ENCODE results near the gene ZFYVE28. TPM values are rescaled to one million over a fixed set of nuclear protein-coding genes. Genes with fewer than 3 reads are reported as not detected.
"Not testable (repeated sequence)": the region's sequence is repeated elsewhere in the genome, so short reads cannot be mapped to it uniquely, and the experiment has no call there.

The ZFYVE28 gene
- 1 to 10 TPM; 6.1 to 6.3 TPM for total RNA-seq

DNA sequence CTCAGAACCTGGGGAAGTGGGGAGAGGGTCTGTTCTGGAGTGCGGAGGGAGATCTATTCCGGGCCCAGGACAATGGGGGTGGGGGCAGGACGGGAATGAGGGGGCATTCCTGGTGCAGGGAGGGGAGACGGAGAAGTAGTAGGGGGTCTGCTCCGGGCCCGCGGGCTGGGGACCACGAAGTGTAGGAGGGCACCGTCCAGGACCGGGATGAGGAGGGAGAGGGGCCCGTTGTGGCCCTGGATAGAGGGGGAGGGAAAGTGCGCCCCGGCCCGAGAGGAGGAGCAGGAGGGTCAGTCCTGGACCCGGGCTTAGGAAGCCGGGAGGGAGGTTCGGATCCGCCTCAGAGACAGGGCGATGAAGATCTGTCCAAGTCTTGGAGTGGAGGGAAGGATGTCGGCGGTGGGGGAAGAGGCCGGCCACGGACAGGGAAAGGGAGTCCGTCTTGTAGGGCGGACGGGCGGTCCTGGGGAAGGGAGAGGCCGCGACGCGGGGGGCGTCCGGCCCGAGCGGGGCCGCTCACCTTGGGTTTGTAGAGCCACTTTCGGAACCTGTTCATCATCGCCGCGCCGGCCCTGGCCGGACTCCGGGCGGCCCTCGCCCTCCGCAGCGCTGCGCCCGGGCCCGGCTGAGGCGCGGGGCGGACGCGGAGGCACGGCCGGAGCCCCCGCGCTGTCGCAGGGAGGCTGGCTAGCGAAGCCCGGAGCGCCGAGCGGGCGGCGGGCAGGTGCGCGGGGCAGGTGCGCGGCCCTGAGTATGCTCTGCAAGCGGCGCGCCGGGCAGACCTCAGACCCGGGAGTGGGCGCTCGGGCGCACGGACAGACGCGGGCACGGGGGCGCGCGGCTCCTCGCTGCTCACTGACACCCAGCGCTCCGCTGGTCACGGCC lies at the start of gene ZFYVE28:
Gene ZFYVE28, minus strand, starts transcription at position 881 of the 885 bp plus-strand sequence. Its CDS starts 322 bp downstream, at position 559.
- ChIA-PET POLR2A (interaction anchor here (0.9 to 1.4 kb wide), 3 partner anchors 15 to 127 kb away, joined by 3 to 6 read pairs (median 3); partner anchors contain the start of gene RNF4), CTCF (interaction anchor here (1.3 to 1.5 kb wide), 2 partner anchors 197 to 198 kb away, joined by 4 to 6 read pairs; no protein-coding TSS in a partner anchor)
- H3K4me3 Mint-ChIP-seq: peak within 1 kb of the TSS; percentile 76
- H3K27me3 Mint-ChIP-seq (ENCODE audit: low read depth): peaks cover 58% of the 10 kb centered on the region
- DNase-seq: no peak
- peak within 1 kb of the TSS; percentile 13 for H3K27ac Mint-ChIP-seq
- no peak for ATAC-seq
- no peaks in the 10 kb centered on the region for H3K9me3 Mint-ChIP-seq (ENCODE audit: insufficient read depth)
- H3K36me3 Mint-ChIP-seq (ENCODE audit: low read depth): no peaks in the 10 kb centered on the region
- H3K4me1 Mint-ChIP-seq (ENCODE audit: low read depth): peaks cover 53% of the 10 kb centered on the region

- H3K4me3 Mint-ChIP-seq; H3K9me3 Mint-ChIP-seq (ENCODE audit: insufficient read depth); DNase-seq; H3K27ac Mint-ChIP-seq; ATAC-seq: not testable (repeated sequence)
- Mint-ChIP-seq H3K27me3 (ENCODE audit: low read depth) (peaks cover 15% of the 10 kb centered on the region), H3K36me3 (ENCODE audit: low read depth) (peaks cover 16% of the 10 kb centered on the region), H3K4me1 (ENCODE audit: low read depth) (peaks cover 28% of the 10 kb centered on the region)
- POLR2A ChIA-PET: interaction anchor here (0.7 to 1.0 kb wide), 2 partner anchors 224 to 1181 kb away, joined by 3 to 5 read pairs; partner anchors contain the start of genes HAUS3 and POLN
- CTCF ChIA-PET: interaction anchor here (1.2 to 2.8 kb wide), 3 partner anchors 24 to 246 kb away, joined by 3 to 14 read pairs (median 4); partner anchors contain the start of gene CFAP99
Measured at GRCh38 chr4:2465544-2465943, 47.1 kb upstream of the ZFYVE28 start.

- ChIA-PET CTCF (interaction anchor here (0.9 to 2.8 kb wide), 4 partner anchors 9 to 245 kb away, joined by 3 to 14 read pairs (median 4); partner anchors contain the start of gene CFAP99), POLR2A (interaction anchor here (0.7 kb wide), 1 partner anchor 1181 kb away, joined by 3 read pairs; no protein-coding TSS in a partner anchor)
- peaks cover 11% of the 10 kb centered on the region for H3K36me3 Mint-ChIP-seq (ENCODE audit: low read depth)
- H3K9me3 Mint-ChIP-seq (ENCODE audit: insufficient read depth): no peaks in the 10 kb centered on the region
- DNase-seq (no peak), ATAC-seq (no peak)
- H3K27me3 Mint-ChIP-seq (ENCODE audit: low read depth): peaks cover 17% of the 10 kb centered on the region
- H3K4me1 Mint-ChIP-seq (ENCODE audit: low read depth): peaks cover 24% of the 10 kb centered on the region
- H3K4me3 Mint-ChIP-seq: no peak overlapping the region
- no peak overlapping the region for H3K27ac Mint-ChIP-seq
Measured at GRCh38 chr4:2465032-2465431, 46.6 kb upstream of the ZFYVE28 start.

- Mint-ChIP-seq H3K27me3 (ENCODE audit: low read depth) (peaks cover 17% of the 10 kb centered on the region), H3K4me1 (ENCODE audit: low read depth) (peaks cover 20% of the 10 kb centered on the region), H3K36me3 (ENCODE audit: low read depth) (peaks cover 2% of the 10 kb centered on the region), H3K27ac (no peak overlapping the region), H3K9me3 (ENCODE audit: insufficient read depth) (no peaks in the 10 kb centered on the region), H3K4me3 (peak overlapping the region; percentile 54)
- ChIA-PET CTCF (interaction anchor here (1.0 to 2.8 kb wide), 5 partner anchors 222 to 455 kb away, joined by 3 to 14 read pairs (median 3); partner anchors contain the start of gene NELFA), POLR2A (no interaction called here)
- no peak for ATAC-seq
- no peak for DNase-seq
Measured at GRCh38 chr4:2462992-2463762, 44.7 kb upstream of the ZFYVE28 start.

DNA sequence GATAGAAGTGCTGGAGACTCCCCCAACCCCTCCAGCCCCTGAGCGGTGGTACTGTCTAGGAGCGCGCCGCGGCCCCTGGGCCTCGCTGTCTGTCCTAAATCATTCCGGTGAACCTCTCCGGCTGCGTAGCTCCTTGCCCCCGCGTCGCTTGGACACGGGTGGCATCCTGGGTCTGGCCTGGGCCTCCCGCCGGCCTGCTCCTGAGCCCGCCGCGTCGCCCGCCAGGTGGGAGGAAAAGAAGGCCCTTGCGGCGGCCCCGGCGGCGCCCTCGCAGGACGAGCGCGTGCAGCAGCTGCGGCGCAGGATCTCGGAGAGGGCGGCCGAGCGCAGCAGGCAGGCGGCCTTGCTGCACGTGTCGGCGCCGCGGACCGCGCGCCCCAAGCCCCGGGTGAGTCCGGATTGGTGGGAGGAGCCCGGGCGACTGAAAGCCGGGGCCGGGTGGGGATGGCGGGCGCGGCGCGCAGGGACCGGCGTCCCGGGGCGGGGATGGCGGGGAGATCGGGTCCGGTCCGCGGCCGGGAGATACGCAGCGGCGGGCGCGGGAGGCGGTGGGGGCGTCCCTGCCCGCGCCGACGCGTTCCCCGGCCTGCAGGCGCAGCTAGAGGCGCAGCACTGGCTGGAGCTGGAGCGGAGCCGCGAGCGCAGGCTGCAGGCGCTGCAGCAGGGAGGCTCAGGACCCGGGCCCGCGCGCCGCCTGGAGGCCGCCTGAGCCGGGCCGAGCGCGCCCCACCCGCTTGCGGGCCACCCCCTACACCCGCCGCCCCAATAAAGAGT lies 44.0 kb upstream of the ZFYVE28 start:
- CTCF ChIA-PET: interaction anchor here (0.6 to 2.3 kb wide), 6 partner anchors 41 to 454 kb away, joined by 3 to 10 read pairs (median 4); partner anchors contain the start of gene NELFA
- POLR2A ChIA-PET: no interaction called here
- peak; percentile 98 for ATAC-seq
- Mint-ChIP-seq H3K4me1 (ENCODE audit: low read depth) (peaks cover 13% of the 10 kb centered on the region), H3K27ac (no peak overlapping the region), H3K9me3 (ENCODE audit: insufficient read depth) (no peaks in the 10 kb centered on the region), H3K4me3 (peak overlapping the region; percentile 58), H3K27me3 (ENCODE audit: low read depth) (peaks cover 17% of the 10 kb centered on the region), H3K36me3 (ENCODE audit: low read depth) (peaks cover 2% of the 10 kb centered on the region)
- peak; percentile 67 for DNase-seq

DNA sequence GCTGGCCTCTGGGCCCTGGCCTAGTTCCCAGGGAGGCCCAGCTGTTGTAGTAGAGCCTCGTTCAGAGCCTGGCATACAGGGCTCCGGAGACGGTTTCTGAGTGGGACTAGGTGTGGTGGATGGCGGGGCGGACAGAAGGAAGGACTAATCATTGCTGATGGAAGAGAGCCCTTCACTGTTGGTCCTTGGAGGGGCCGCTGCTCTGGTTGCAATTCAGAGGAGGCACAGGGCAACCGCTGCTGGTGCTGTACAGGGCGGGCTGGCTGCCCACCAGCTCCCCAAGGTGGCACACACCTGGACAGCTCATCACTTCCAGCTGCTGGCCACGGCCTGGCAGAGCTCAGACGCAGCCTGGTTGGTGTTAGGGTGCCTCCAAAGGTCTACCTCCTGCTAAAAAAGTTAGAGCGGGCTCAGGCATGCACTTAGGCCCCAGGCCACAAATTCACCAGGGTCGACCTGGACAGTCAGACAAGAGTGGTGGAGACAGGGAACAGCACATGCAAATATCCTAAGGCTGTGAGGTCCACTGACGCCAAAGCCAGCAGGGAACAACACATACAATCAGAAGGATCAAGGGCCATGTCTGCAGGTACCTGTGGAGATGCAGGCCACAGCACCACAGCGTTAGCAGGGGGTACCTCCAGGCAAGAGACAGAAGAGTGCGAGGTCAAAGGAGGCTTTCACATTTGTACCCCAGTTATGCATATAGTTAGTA lies 43.0 kb upstream of the ZFYVE28 start:
- ChIA-PET CTCF (interaction anchor here (1.1 to 2.3 kb wide), 3 partner anchors 40 to 453 kb away, joined by 3 to 10 read pairs (median 4); partner anchors contain the start of gene NELFA), POLR2A (no interaction called here)
- no peak for DNase-seq
- Mint-ChIP-seq H3K27ac (no peak overlapping the region), H3K36me3 (ENCODE audit: low read depth) (no peaks in the 10 kb centered on the region), H3K27me3 (ENCODE audit: low read depth) (peaks cover 17% of the 10 kb centered on the region), H3K4me1 (ENCODE audit: low read depth) (peaks cover 8% of the 10 kb centered on the region), H3K4me3 (no peak overlapping the region), H3K9me3 (ENCODE audit: insufficient read depth) (no peaks in the 10 kb centered on the region)
- no peak for ATAC-seq

DNA sequence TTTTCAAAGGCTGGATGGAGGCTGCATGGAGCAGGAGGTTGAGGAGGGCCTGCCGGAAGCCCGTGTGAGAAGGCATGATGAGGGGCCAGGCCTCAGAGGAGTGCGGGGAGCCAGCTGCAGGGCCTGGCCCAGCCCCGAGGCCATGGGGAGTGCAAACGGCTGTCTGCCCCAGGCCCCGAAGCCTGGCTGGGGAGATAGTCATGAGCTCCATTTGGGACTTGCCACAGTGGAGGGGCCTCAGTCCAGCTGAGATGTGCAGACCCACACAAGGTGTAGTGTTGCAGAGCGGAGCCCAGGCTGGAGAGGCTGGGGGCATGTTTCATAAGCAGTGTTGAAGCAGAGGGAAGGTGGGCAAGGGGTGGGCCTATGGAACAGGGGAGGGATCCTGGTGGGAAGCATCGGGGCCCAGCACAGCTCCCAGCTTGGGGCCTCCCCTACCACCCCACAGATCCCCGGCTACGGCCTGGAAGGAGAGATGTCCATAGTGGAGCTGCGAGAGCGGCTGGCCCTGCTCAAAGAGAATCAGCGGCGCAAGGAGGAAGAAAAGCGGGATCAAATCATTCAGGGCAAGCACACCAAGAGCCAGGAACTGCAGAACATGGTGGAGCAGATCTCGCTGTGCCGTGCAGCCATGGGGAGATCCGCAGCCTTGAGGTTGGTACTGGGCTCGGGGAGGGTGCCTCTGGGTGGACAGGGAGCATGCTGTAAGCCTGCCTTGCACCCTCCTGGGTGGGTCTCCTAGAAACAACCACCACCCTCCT lies 41.3 kb upstream of the ZFYVE28 start:
- peaks cover 8% of the 10 kb centered on the region for H3K4me1 Mint-ChIP-seq (ENCODE audit: low read depth)
- peaks cover 17% of the 10 kb centered on the region for H3K27me3 Mint-ChIP-seq (ENCODE audit: low read depth)
- H3K9me3 Mint-ChIP-seq (ENCODE audit: insufficient read depth): no peaks in the 10 kb centered on the region
- H3K36me3 Mint-ChIP-seq (ENCODE audit: low read depth): no peaks in the 10 kb centered on the region
- H3K4me3 Mint-ChIP-seq: no peak overlapping the region
- DNase-seq: no peak
- ChIA-PET POLR2A (interaction anchor here (0.8 kb wide), 1 partner anchor 9 kb away, joined by 4 read pairs; the partner anchor contains the start of gene RNF4), CTCF (interaction anchor here (1.0 kb wide), 1 partner anchor 9 kb away, joined by 3 read pairs; the partner anchor contains the start of gene RNF4)
- no peak overlapping the region for H3K27ac Mint-ChIP-seq
- no peak for ATAC-seq

GRCh38 chr4:2458546-2459491 lies 40.4 kb upstream of the ZFYVE28 start:
- Mint-ChIP-seq H3K27me3 (ENCODE audit: low read depth) (peaks cover 15% of the 10 kb centered on the region), H3K4me3 (no peak overlapping the region), H3K9me3 (ENCODE audit: insufficient read depth) (no peaks in the 10 kb centered on the region), H3K36me3 (ENCODE audit: low read depth) (no peaks in the 10 kb centered on the region), H3K4me1 (ENCODE audit: low read depth) (peaks cover 8% of the 10 kb centered on the region), H3K27ac (no peak overlapping the region)
- ATAC-seq: no peak
- no peak for DNase-seq
- ChIA-PET POLR2A (interaction anchor here (0.8 kb wide), 1 partner anchor 10 kb away, joined by 4 read pairs; the partner anchor contains the start of gene RNF4), CTCF (interaction anchor here (1.0 kb wide), 1 partner anchor 10 kb away, joined by 3 read pairs; the partner anchor contains the start of gene RNF4)

Data from activated CD8-positive, alpha-beta T cell treated with anti-CD3 and anti-CD28 coated beads, Interleukin-2, amount 10 ng/mL, durations not matched to agents 7 days and 5 days (primary cell).